LNCAP (cell line): ENCODE results near the gene NPBWR2.

Source experiments
- TF ChIP-seq, protein P1 (sequence below): fragments of 450-650 bp; IDR thresholded peaks from 2 replicates; pipeline ENCODE4 v1.5.1; 2017; ENCODE audit warnings: mild to moderate bottlenecking

Gene NPBWR2

DNA sequence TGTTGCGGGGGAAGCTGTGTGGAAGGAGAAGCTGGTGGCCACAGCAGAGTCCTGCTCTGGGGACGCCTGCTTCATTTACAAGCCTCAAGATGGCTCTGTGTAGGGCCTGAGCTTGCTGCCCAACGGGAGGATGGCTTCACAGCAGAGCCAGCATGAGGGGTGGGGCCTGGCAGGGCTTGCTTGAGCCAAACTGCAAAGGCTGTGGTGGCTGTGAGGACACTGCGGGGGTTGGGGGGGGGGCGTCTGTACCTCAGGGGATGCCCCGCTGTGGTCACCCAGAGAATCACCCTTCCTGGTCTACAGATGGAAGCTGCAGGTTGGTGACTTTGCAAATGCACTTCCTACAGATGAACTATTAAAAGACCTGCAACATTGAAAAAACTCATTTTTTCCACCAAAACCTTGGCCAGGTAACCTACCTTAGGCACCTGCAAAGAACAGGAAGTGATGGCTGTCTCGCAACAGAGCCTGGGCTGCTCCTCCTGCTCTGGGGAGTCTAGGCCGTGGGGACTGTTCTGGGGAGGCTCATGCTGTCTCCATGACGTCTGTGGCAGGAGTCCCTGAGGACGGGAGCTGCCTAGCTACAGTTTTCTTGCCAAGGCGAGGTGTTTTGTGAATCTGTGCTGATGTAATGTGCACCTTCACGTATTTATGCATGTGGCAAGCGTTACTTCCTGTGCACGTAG lies 7.3 kb downstream of the NPBWR2 start:
- TF ChIP-seq, protein P1, sequence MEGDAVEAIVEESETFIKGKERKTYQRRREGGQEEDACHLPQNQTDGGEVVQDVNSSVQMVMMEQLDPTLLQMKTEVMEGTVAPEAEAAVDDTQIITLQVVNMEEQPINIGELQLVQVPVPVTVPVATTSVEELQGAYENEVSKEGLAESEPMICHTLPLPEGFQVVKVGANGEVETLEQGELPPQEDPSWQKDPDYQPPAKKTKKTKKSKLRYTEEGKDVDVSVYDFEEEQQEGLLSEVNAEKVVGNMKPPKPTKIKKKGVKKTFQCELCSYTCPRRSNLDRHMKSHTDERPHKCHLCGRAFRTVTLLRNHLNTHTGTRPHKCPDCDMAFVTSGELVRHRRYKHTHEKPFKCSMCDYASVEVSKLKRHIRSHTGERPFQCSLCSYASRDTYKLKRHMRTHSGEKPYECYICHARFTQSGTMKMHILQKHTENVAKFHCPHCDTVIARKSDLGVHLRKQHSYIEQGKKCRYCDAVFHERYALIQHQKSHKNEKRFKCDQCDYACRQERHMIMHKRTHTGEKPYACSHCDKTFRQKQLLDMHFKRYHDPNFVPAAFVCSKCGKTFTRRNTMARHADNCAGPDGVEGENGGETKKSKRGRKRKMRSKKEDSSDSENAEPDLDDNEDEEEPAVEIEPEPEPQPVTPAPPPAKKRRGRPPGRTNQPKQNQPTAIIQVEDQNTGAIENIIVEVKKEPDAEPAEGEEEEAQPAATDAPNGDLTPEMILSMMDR = no peak

DNA sequence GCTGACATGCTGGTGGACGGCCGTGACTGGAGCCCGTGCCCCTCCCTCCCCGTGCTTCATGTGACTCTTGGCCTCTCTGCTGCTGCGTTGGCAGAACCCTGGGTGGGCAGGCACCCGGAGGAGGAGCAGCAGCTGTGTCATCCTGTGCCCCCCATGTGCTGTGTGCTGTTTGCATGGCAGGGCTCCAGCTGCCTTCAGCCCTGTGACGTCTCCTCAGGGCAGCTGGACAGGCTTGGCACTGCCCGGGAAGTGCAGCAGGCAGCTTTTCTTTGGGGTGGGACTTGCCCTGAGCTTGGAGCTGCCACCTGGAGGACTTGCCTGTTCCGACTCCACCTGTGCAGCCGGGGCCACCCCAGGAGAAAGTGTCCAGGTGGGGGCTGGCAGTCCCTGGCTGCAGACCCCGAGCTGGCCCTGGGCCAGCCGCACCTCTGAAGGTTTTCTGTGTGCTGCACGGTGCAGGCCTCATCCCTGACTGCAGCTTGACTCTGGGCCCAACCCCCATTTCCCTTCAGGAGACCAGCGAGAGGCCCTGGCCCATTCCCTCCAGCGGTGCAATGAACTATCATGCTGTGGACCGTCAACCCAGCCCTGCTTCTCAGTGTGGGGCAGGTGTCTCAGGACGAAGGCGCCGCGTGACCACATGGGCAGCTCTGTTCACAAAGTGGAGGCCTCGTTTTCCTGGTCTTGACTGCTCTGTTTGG lies 8.1 kb downstream of the NPBWR2 start:
- TF ChIP-seq, protein P1 = no peak

DNA sequence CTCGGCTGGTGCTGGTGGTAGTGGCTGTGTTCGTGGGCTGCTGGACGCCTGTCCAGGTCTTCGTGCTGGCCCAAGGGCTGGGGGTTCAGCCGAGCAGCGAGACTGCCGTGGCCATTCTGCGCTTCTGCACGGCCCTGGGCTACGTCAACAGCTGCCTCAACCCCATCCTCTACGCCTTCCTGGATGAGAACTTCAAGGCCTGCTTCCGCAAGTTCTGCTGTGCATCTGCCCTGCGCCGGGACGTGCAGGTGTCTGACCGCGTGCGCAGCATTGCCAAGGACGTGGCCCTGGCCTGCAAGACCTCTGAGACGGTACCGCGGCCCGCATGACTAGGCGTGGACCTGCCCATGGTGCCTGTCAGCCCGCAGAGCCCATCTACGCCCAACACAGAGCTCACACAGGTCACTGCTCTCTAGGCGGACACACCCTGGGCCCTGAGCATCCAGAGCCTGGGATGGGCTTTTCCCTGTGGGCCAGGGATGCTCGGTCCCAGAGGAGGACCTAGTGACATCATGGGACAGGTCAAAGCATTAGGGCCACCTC lies 8.8 kb downstream of the NPBWR2 start:
- TF ChIP-seq, protein P1 = no peak

DNA sequence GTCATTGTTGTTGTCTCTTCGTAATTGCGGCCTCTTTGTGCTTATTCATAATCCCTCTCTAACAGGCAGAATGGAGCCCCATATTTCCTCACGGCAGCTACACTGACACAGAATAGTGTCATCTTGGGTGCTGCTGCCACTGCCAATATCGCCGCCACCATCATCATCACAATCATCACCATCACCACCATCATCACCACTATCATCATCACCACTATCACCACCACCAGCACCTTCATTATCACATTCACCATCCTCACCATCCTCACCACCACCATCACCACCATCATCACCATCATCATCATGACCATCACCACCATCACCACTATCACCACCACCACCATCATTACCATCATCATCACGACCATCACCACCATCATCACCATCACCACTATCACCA lies 10.8 kb downstream of the NPBWR2 start:
- TF ChIP-seq, protein P1 = no peak

DNA sequence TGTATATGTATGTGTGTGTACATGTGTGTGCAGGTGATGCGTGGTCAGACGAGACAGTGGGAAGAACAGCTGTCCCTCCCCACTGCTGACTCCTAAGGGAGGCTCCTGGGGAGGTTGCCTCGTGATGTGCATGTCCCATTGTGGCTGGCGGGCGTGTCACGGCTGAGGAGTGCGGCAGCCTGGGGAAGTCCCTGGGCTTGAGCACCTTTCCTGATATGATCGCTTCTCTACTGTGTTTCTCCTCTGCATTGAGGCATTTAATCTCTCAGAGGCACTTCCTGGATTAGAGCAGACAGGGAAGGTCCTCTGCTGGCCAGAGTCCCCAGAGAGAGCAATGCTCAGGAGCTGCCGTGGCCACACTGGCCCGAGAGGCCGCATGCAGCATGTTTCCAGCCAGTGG lies 11.4 kb downstream of the NPBWR2 start:
- TF ChIP-seq, protein P1 = no peak

DNA sequence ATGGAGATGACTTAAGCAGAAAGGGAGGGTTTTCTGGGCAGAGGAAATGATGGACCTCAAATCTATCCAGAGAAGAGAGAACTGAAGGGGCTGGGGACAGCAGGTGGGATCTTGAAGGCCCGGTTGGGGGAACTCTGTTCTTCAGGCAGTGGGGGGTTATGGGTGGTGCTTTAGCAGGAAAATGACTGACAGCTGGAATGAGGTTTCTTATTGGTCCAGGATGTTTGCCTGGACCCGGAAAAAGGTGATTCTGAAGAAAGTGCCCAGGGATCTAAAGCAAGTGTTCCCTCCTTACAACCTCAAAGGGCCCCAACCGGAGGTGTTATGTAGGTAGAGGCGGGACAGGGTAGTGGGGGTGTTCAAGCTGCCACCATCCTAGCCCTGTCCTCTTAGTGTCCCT lies 11.9 kb downstream of the NPBWR2 start:
- TF ChIP-seq, protein P1 = no peak

DNA sequence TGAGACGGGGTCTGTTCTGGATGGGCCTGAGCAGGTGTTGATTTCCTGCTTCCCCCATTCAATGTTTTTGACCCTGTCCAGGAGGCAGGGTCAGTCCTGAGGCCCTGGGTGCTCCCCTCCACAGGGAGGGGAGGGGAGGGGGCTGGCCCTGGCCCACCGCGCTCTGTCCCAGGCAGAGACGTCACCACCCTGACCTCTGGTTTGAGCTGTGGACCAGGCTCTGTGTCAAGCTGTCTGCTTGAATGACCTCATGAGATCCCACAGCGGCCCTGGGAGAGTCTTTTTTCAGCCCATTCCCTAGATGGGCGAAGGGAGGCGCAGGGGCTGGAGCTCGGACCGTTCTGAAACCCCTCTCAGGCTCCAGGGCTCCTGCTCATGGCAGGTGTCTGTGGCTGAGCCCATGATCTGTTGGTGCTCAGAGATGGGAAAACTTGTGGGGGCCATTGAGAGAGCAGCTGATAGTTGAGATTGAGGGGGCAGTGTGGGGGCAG lies 14.3 kb downstream of the NPBWR2 start:
- TF ChIP-seq, protein P1 = no peak
